UCSD-AML1 (cell line): ENCODE results near the gene UCMA.
"Not testable (repeated sequence)": the region's sequence is repeated elsewhere in the genome, so short reads cannot be mapped to it uniquely, and the experiment has no call there.

Source experiments
- DNase-seq: peaks from one replicate; lab custom pipeline; 2025; ENCODE audit not compliant: unreplicated experiment; lab: John Stamatoyannopoulos, UW

The UCMA gene

GRCh38 chr10:13234172-13234571, at the start of gene UCMA:
Gene UCMA (minus strand): TSS chr10:13234374. CDS start chr10:13234258, 116 bp downstream.
- DNase-seq = no peak

- not testable (repeated sequence) for DNase-seq
Measured at GRCh38 chr10:13282348-13282747, 48.2 kb upstream of the UCMA start.

GRCh38 chr10:13276749-13277365, 42.7 kb upstream of the UCMA start:
- no peak for DNase-seq

- DNase-seq = not testable (repeated sequence)
Measured at GRCh38 chr10:13276146-13276545, 42.0 kb upstream of the UCMA start.

- DNase-seq = no peak
Measured at GRCh38 chr10:13272164-13272571, 38.0 kb upstream of the UCMA start.

GRCh38 chr10:13271552-13272163, 37.5 kb upstream of the UCMA start:
- DNase-seq = peak; percentile 38

- DNase-seq = no peak
Measured at GRCh38 chr10:13270877-13271551, 36.8 kb upstream of the UCMA start.

- DNase-seq = no peak
Measured at GRCh38 chr10:13268841-13269240, 34.7 kb upstream of the UCMA start.

- DNase-seq = no peak
Measured at GRCh38 chr10:13268310-13268709, 34.1 kb upstream of the UCMA start.

- no peak for DNase-seq
Measured at GRCh38 chr10:13263591-13263990, 29.4 kb upstream of the UCMA start.

- no peak for DNase-seq
Measured at GRCh38 chr10:13262433-13262832, 28.3 kb upstream of the UCMA start.

GRCh38 chr10:13257621-13258140, 23.5 kb upstream of the UCMA start:
- no peak for DNase-seq

- no peak for DNase-seq
Measured at GRCh38 chr10:13256627-13257026, 22.5 kb upstream of the UCMA start.

- DNase-seq = no peak
Measured at GRCh38 chr10:13253726-13254125, 19.6 kb upstream of the UCMA start.

- no peak for DNase-seq
Measured at GRCh38 chr10:13247784-13248183, 13.6 kb upstream of the UCMA start.

- no peak for DNase-seq
Measured at GRCh38 chr10:13247246-13247645, 13.1 kb upstream of the UCMA start.

GRCh38 chr10:13242260-13242659, 8.1 kb upstream of the UCMA start:
- not testable (repeated sequence) for DNase-seq

- no peak for DNase-seq
Measured at GRCh38 chr10:13241613-13242012, 7.4 kb upstream of the UCMA start.

- no peak for DNase-seq
Measured at GRCh38 chr10:13239923-13240322, 5.7 kb upstream of the UCMA start.

GRCh38 chr10:13238271-13239077, 4.3 kb upstream of the UCMA start:
- no peak for DNase-seq

- no peak for DNase-seq
Measured at GRCh38 chr10:13236638-13237037, 2.5 kb upstream of the UCMA start.
